Measurements from ENCODE around the gene CD6. TPM values are rescaled to one million over a fixed set of nuclear protein-coding genes. Genes with fewer than 3 reads are reported as not detected.

Gene CD6
- total and polyA plus RNA-seq, 10 donors: 10.9 to 47.6 (median 21.2) TPM

GRCh38 chr11:60964801-60965200, 6.7 kb upstream of the CD6 start:
- H3K27ac ChIP-seq: no peak overlapping the region
- intact Hi-C loops (cut with DNase I; ENCODE audit: low total_unique reads): no loop called here
- peaks cover 0 to 5% (median 0%) of the 10 kb centered on the region in 7 donors for H3K27me3 ChIP-seq (replicated peaks in 1 of 7)

DNA sequence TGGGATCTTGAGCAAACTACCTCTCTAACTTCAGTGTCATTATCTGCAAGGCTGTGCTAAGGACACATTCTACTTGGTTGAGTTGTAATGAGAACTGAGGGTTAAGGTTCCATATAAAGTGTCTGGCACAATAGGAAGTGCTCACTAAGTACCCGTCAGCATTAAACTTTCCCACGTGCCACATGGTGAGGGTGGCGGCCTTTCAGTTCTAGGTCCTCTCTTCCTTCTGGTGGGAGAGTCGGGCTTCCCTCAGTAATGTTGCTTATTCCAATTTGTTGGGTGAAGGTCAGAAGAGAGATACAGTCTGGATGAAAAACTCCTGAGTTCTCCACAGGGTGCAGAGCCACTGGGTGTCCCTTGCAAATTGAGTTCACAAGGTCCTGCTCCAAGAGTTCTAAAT, 4.6 kb upstream of the CD6 start:
- 57 to 65% (median 63%) methylated on average over 4 of the region's 4 CpGs for WGBS, 5 donors
- intact Hi-C loops (cut with DNase I; ENCODE audit: low total_unique reads): no loop called here
- Histone ChIP-seq H3K4me3 (no peak overlapping the region), H3K27ac (no peak overlapping the region), H3K9me3 (peaks cover 0 to 8% (median 0%) of the 10 kb centered on the region in 8 donors), H3K4me1 (peaks cover 9 to 20% (median 15%) of the 10 kb centered on the region in 6 donors), H3K27me3 (replicated peaks in 1 of 7) (peaks cover 0 to 3% (median 0%) of the 10 kb centered on the region in 7 donors), H3K36me3 (no peaks in the 10 kb centered on the region)
- no peak for DNase-seq
- TF ChIP-seq CTCF (IDR thresholded peaks at IDR 0.05 in 8 of 11, conservative IDR thresholded peaks at IDR 0.05 in 3 of 11): no peak
- no peak for TF ChIP-seq POLR2AphosphoS5 (IDR thresholded peaks at IDR 0.05)
- no peak for TF ChIP-seq POLR2A (IDR thresholded peaks at IDR 0.05)

More at GRCh38 chr11:60964801-60965200, 6.7 kb upstream of the CD6 start:
- no peak for DNase-seq
- no peak for TF ChIP-seq POLR2AphosphoS5 (IDR thresholded peaks at IDR 0.05)
- no peak for TF ChIP-seq POLR2A (IDR thresholded peaks at IDR 0.05)
- TF ChIP-seq CTCF (IDR thresholded peaks at IDR 0.05 in 8 of 11, conservative IDR thresholded peaks at IDR 0.05 in 3 of 11): no peak
- Histone ChIP-seq H3K4me1 (no peaks in the 10 kb centered on the region), H3K9me3 (peaks cover 0 to 8% (median 0%) of the 10 kb centered on the region in 8 donors), H3K4me3 (no peak overlapping the region), H3K36me3 (no peaks in the 10 kb centered on the region)
- 84 to 94% (median 90%) methylated on average over 6 of the region's 6 CpGs for WGBS, 5 donors

DNA sequence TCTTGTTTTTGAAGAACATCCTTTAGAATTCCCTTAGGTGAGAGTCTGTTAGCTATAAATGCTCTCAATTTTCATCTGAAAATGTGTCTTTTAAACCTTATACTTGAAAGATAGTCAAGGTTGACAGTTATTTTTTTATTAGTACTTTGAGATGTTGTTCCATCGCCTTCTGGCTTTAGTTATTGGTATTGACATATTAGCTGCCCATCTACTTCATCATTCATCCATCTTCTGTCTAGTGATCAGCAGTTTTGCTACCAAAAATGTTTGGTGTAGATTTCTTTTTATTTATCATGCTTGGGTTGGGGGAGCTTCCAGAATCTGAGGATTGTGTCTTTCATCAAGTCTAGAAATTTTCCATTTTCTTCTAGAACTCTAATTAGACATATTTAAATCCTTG, 3.3 kb upstream of the CD6 start:
- H3K4me3 ChIP-seq: no peak overlapping the region
- H3K9me3 ChIP-seq: peaks cover 0 to 8% (median 0%) of the 10 kb centered on the region in 8 donors
- peaks cover 9 to 33% (median 17%) of the 10 kb centered on the region in 6 donors for H3K4me1 ChIP-seq
- 39 to 97% (median 92%) methylated on average over 1 of the region's 1 CpG for WGBS, 5 donors
- no peak for DNase-seq
- H3K27me3 ChIP-seq (replicated peaks in 1 of 7): no peaks in the 10 kb centered on the region
- no peak overlapping the region for H3K27ac ChIP-seq
- intact Hi-C loops (cut with DNase I; ENCODE audit: low total_unique reads): no loop called here
- no peak for TF ChIP-seq CTCF (IDR thresholded peaks at IDR 0.05 in 8 of 11, conservative IDR thresholded peaks at IDR 0.05 in 3 of 11)
- H3K36me3 ChIP-seq: no peaks in the 10 kb centered on the region

DNA sequence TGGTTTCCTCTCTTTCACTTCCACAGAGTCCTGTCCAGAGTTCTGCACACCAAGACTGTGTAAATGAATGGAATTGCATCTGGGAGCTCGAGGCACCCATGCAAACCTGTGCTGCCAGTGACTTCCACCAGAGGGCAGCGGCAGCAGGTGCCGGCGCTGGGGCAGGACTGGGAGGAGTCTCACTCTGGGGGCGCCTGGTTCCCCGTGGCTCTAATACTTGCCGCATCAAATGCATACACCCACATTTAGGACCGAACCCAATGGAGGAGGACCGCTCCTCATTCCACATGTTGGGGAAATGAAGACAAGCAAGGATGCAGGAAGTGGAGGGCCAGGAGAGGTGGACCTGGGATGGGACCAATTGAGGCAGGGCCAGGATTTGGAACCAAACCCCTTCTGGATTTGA, 1.1 kb upstream of the CD6 start:
- H3K27me3 ChIP-seq (replicated peaks in 1 of 7): no peaks in the 10 kb centered on the region
- intact Hi-C loops (cut with DNase I; ENCODE audit: low total_unique reads): loop anchor here (2.0 kb wide), 1 partner anchor 160 kb away; no protein-coding TSS in a partner anchor

More for the DNA sequence above, 1.1 kb upstream of the CD6 start:
- peak; percentile 94 for DNase-seq
- H3K27ac ChIP-seq: peak overlapping the region in 3 of 8 donors; percentile 77 to 87 (median 80)
- H3K4me1 ChIP-seq: peaks cover 9 to 33% (median 17%) of the 10 kb centered on the region in 6 donors
- peak overlapping the region in 1 of 8 donors; percentile 68 for H3K4me3 ChIP-seq
- TF ChIP-seq CTCF (IDR thresholded peaks at IDR 0.05 in 8 of 11, conservative IDR thresholded peaks at IDR 0.05 in 3 of 11) (peak; percentile 81 to 94 (median 92)), POLR2A (IDR thresholded peaks at IDR 0.05) (no peak), POLR2AphosphoS5 (IDR thresholded peaks at IDR 0.05) (peak; percentile 55 to 71 (median 58))
- no peaks in the 10 kb centered on the region for H3K36me3 ChIP-seq
- peaks cover 0 to 8% (median 0%) of the 10 kb centered on the region in 8 donors for H3K9me3 ChIP-seq
- WGBS, 5 donors: 6 to 16% (median 14%) methylated on average over 8 to 9 of the region's 9 CpGs
